Breast epithelium (tissue), 4 donors: ENCODE results near the gene MTCP1. TPM values are rescaled to one million over a fixed set of nuclear protein-coding genes. Genes with fewer than 3 reads are reported as not detected.

Experiments
- DNase-seq, 2 donors: peaks; one replicate each; pipeline ENCODE4 v3.0.0-alpha.2; 2019; ENCODE audit warnings: low spot score in 2 of 2
- H3K27ac ChIP-seq, 2 donors: fragments of 200-600 bp; sonication (generic) in 1 of 2; one replicate each; pipeline ENCODE4 v1.5.1; 2016 to 2019; ENCODE audit warnings: mild to moderate bottlenecking in 1 of 2
- H3K27me3 ChIP-seq, 2 donors: fragments of 200-600 bp; sonication (generic) in 1 of 2; one replicate each; pipeline versions ENCODE4 v1.5.1 to v1.6.0; 2017 to 2019; ENCODE audit warnings: control low read depth in 1 of 2, mild to moderate bottlenecking in 1 of 2
- H3K36me3 ChIP-seq: fragments of 200-600 bp; one replicate; pipeline ENCODE4 v1.5.1; 2019
- H3K4me1 ChIP-seq, 2 donors: fragments of 200-600 bp; sonication (generic); one replicate each; pipeline ENCODE4 v1.5.1; 2016 to 2019; ENCODE audit warnings: control low read depth in 1 of 2
- H3K4me3 ChIP-seq, 3 donors: fragments of 200-600 bp; sonication (generic); 1 replicate in 2 of 3; 2 replicates in 1 of 3; pipeline ENCODE4 v1.5.1; 2016 to 2019; ENCODE audit warnings: mild to moderate bottlenecking in 3 of 3, moderate library complexity in 2 of 3
- H3K9me3 ChIP-seq, 2 donors: fragments of 200-600 bp; sonication (generic) in 1 of 2; one replicate each; pipeline ENCODE4 v1.5.1; 2016 to 2019; ENCODE audit warnings: control low read depth in 1 of 2
- CTCF ChIP-seq, 3 donors: fragments of 450-650 bp; IDR thresholded peaks; one replicate each; pipeline ENCODE4 v1.5.1; 2016 to 2017; ENCODE audit warnings: antibody characterized with exemption in 3 of 3, mild to moderate bottlenecking in 3 of 3, moderate library complexity in 3 of 3
- POLR2A ChIP-seq: fragments of 450-650 bp; IDR thresholded peaks from one replicate; pipeline ENCODE4 v1.6.1; 2016; ENCODE audit warnings: antibody characterized with exemption, mild to moderate bottlenecking, moderate library complexity
- POLR2AphosphoS5 ChIP-seq, 3 donors: sonication (generic); formaldehyde crosslinking; IDR thresholded peaks; one replicate each; pipeline ENCODE4 v1.6.1; 2017; ENCODE audit warnings: antibody characterized with exemption in 3 of 3
- intact Hi-C: fragments of 100-400 bp; cut with DNase I; formaldehyde crosslinking; loops from one replicate; pipeline ENCODE4 v1.15.1; 2023; ENCODE audit warnings: low total_unique reads
- total RNA-seq, 3 donors: library from RNA; depleted of rRNA; stranded (reverse); fragments of >200 nt; gene quantifications; one replicate each; pipeline ENCODE4 v1.1.0, GENCODE V29; 2016

Gene MTCP1
- total RNA-seq, 3 donors from 2014 or later = 1.8 to 3.2 (median 2.3) TPM

DNA sequence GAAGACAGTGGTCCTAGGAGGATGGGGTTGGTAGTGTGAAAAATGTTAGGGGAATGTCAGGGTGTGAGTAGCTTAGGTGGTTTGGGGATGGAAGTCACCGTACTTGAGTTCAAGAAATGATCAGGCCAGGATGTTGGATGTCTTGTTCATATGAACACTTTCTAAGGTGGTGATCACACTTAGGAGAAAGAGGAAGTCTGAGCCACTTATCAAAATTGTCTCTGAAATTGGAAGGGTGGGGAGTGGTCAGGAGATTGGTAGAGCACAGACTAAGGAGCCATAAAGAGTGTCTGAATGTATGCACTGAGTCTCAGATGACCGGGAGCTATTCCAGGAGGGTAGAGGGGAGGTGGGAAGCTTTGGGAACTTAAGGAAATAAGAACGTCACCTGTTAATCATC, 17.3 kb downstream of the MTCP1 start:
- intact Hi-C loops = no loop called here
- DNase-seq = no peak
- TF ChIP-seq POLR2A (no peak), POLR2AphosphoS5 (IDR thresholded peaks at IDR 0.05) (no peak), CTCF (IDR thresholded peaks at IDR 0.05) (no peak)

GRCh38 chrX:155052738-155053498, 18.0 kb downstream of the MTCP1 start:
- Histone ChIP-seq H3K27me3 (no peaks in the 10 kb centered on the region), H3K36me3 (no peaks in the 10 kb centered on the region), H3K4me1 (no peaks in the 10 kb centered on the region), H3K4me3 (no peak overlapping the region), H3K9me3 (no peaks in the 10 kb centered on the region), H3K27ac (no peak overlapping the region)
- no peak for DNase-seq
- intact Hi-C loops = no loop called here
- TF ChIP-seq POLR2A (no peak), CTCF (IDR thresholded peaks at IDR 0.05) (no peak), POLR2AphosphoS5 (IDR thresholded peaks at IDR 0.05) (no peak)

More for the DNA sequence above, 17.3 kb downstream of the MTCP1 start:
- H3K27me3 ChIP-seq = no peaks in the 10 kb centered on the region
- H3K9me3 ChIP-seq = no peaks in the 10 kb centered on the region
- H3K4me3 ChIP-seq = no peak overlapping the region
- H3K4me1 ChIP-seq = no peaks in the 10 kb centered on the region
- no peak overlapping the region for H3K27ac ChIP-seq
- H3K36me3 ChIP-seq = no peaks in the 10 kb centered on the region

DNA sequence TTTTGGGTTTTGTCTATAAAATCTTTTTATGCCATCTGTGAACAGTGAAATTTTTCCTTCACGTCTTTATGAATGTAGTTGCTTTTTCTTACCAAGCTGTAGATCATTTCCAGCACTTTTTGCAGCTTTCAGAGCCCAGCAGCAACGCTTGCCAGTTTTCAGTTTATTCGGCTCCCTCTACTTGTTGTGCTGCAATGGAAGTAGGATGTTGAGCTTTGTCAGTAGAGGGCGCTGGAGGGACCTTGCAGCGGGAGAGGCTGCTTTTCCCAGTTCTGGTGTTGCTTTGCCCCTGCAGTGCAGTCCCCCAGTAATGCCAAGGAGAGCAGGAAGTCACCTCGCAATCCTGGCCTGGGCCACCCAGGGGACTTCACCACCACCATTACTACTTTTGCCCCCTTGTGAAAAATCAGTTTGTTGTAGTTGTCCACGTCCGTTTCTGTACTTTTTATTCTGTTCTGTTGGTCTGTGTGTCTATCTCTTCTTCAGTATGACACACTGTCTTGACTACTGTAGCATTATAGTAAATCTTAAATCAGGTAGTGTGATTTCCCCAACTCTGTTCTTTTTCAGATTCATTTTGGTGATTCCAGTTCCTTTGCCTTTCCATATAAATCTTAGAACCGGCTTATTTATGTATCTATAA, 21.8 kb downstream of the MTCP1 start:
- Histone ChIP-seq H3K9me3 (no peaks in the 10 kb centered on the region), H3K27me3 (no peaks in the 10 kb centered on the region), H3K4me3 (no peak overlapping the region), H3K36me3 (no peaks in the 10 kb centered on the region), H3K27ac (no peak overlapping the region), H3K4me1 (no peaks in the 10 kb centered on the region)
- intact Hi-C loops = no loop called here
- TF ChIP-seq CTCF (IDR thresholded peaks at IDR 0.05) (peak in 1 of 3 donors; percentile 21), POLR2A (no peak), POLR2AphosphoS5 (IDR thresholded peaks at IDR 0.05) (no peak)
- no peak for DNase-seq

DNA sequence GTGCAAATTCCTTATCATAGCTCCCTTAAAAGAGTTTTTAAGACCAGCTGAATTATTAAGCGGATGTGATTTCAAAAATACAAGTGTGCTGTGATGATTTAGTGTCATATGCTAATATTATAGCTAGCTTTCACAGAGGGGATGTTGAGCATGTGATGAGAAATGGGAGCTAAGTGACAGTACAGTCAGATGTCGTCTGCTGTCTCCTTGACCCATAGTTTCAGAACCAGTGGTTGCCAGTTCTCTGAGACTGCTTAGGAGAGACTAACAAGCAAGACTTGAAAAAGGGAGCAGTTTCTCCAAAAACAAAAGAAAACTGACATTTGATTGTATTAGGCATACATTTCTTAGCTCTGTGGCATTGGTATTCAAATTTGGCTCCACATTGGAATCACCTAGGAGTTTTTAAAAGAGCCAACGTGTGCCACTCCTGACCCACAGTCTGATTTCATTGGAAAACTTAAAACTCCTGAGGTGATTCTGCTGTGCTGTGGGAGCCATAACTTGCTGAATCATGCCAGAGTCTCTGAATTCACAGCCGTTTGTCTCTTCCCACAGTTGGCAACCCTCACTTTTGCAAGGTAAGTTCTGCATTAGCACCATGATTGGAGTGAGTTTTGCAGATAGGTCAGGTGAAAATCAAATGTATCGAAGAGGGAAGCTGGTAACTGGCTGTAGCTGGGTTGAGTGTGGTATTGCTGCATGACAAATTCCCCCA, 24.0 kb downstream of the MTCP1 start:
- Histone ChIP-seq H3K36me3 (no peaks in the 10 kb centered on the region), H3K4me3 (no peak overlapping the region), H3K9me3 (no peaks in the 10 kb centered on the region), H3K27me3 (no peaks in the 10 kb centered on the region), H3K4me1 (no peaks in the 10 kb centered on the region), H3K27ac (no peak overlapping the region)
- no peak for DNase-seq
- intact Hi-C loops = no loop called here
- TF ChIP-seq CTCF (IDR thresholded peaks at IDR 0.05) (no peak), POLR2A (no peak), POLR2AphosphoS5 (IDR thresholded peaks at IDR 0.05) (no peak)
